ENCODE measurements around the gene WDFY4. TPM values are rescaled to one million over a fixed set of nuclear protein-coding genes. Genes with fewer than 3 reads are reported as not detected.

WDFY4 gene
- total and polyA plus RNA-seq, 2 of the 4 experiments (the other 2 are of a cell fraction) = not detected

- no peak overlapping the region for H3K56ac ChIP-seq (ENCODE audit: extremely low read depth, insufficient read depth, low read length)
- no peak overlapping the region for H3K27ac ChIP-seq (ENCODE audit: insufficient read depth, low read length)
- H3K9ac ChIP-seq (ENCODE audit: low read depth, low read length) = no peak overlapping the region
- ATAC-seq (ENCODE audit: low read depth) = no peak
- POLR2A ChIA-PET (ENCODE audit: unreplicated experiment) = no interaction called here
- H3K27me3 ChIP-seq (ENCODE audit: control insufficient read depth, insufficient read depth, low read length) = no peaks in the 10 kb centered on the region
- H3K4ac ChIP-seq (ENCODE audit: low read depth, low read length) = no peak overlapping the region
- no peak overlapping the region for H3K14ac ChIP-seq (replicated peaks; ENCODE audit: low read depth, low read length)
- H3K4me3 ChIP-seq (ENCODE audit: insufficient read depth, low read depth, low read length) = no peak overlapping the region
- no peaks in the 10 kb centered on the region for H3K4me1 ChIP-seq (ENCODE audit: control insufficient read depth, insufficient read depth, low read length)
- no peak overlapping the region for H4K5ac ChIP-seq (ENCODE audit: low read depth, low read length)
- intact Hi-C loops (cut with micrococcal nuclease) (no loop called here), in situ Hi-C loops (cut with MboI; ENCODE audit: low sequenced_read_pairs) (no loop called here), dilution Hi-C loops (cut with HindIII; ENCODE audit: low sequenced_read_pairs, unreplicated experiment) (no loop called here)
- TF ChIP-seq FOS (IDR thresholded peaks at IDR 0.05; ENCODE audit: low read depth, low read length) = no peak
- no peak for TF ChIP-seq MAZ (IDR thresholded peaks at IDR 0.05; ENCODE audit: borderline replicate concordance, low read depth, low read length)
- no peak for TF ChIP-seq MXI1 (IDR thresholded peaks at IDR 0.05; ENCODE audit: borderline replicate concordance, low read depth, low read length)
- no peak for TF ChIP-seq NFE2L2 (IDR thresholded peaks at IDR 0.05; ENCODE audit: low read depth, low read length)
- no peak for TF ChIP-seq MAFK (IDR thresholded peaks at IDR 0.05; ENCODE audit: low read depth, low read length)
- TF ChIP-seq RAD21 (IDR thresholded peaks at IDR 0.05; ENCODE audit: low read length) = no peak
- TF ChIP-seq CTCF (conservative IDR thresholded peaks at IDR 0.05; ENCODE audit: low read depth, low read length) = no peak
- TF ChIP-seq RFX5 (IDR thresholded peaks at IDR 0.05; ENCODE audit: low read depth, low read length) = no peak
- H3K79me1 ChIP-seq (ENCODE audit: low read depth in 1 of 2, low read length in 2 of 2) = no peaks in the 10 kb centered on the region
- no peak overlapping the region for H4K8ac ChIP-seq (ENCODE audit: low read depth in 2 of 2, low read length in 2 of 2)
- no peak overlapping the region for H2AK9ac ChIP-seq (replicated peaks; ENCODE audit: low read depth, low read length, poor library complexity)
- no peak overlapping the region for H2BK5ac ChIP-seq (ENCODE audit: low read depth, low read length, poor library complexity, severe bottlenecking)
- no peak overlapping the region for H2BK15ac ChIP-seq (ENCODE audit: low read depth, low read length)
- WGBS, 2 experiments (ENCODE audit: extremely low coverage in 2 of 2, insufficient read length in 1 of 2) = no CpG with 5 or more reads among the region's 5 CpGs
- H3K18ac ChIP-seq (ENCODE audit: low read depth, low read length) = no peak overlapping the region
- no peak overlapping the region for H3K23ac ChIP-seq (ENCODE audit: low read depth, low read length)
- DNase-seq = no peak
- H3K4me2 ChIP-seq (ENCODE audit: low read depth, low read length) = no peak overlapping the region
- CTCF ChIA-PET = no interaction called here
- H2BK120ac ChIP-seq (ENCODE audit: low read depth, low read length) = no peak overlapping the region
- H2AFZ ChIP-seq (replicated peaks; ENCODE audit: low read length, poor library complexity) = no peak overlapping the region
- no peak overlapping the region for H2AK5ac ChIP-seq (ENCODE audit: low read depth, low read length)
- no peak overlapping the region for H2BK20ac ChIP-seq (ENCODE audit: low read depth, low read length)
- no peaks in the 10 kb centered on the region for H3K36me3 ChIP-seq (ENCODE audit: control insufficient read depth, insufficient read depth, low read length)
- no peaks in the 10 kb centered on the region for H3K9me1 ChIP-seq (ENCODE audit: insufficient read depth, low read length)
- H4K20me1 ChIP-seq (ENCODE audit: insufficient read depth, low read length) = no peaks in the 10 kb centered on the region
- H4K91ac ChIP-seq (ENCODE audit: insufficient read depth, low read depth, low read length) = no peak overlapping the region
- BruUV-seq (replicated peaks) = no TSS peak
- no peaks in the 10 kb centered on the region for H3K9me3 ChIP-seq (ENCODE audit: control insufficient read depth, insufficient read depth, low read length)
Measured at GRCh38 chr10:48779077-48779476, 94.4 kb downstream of the WDFY4 start.

Measured in IMR-90 (cell line).